SU-DHL-6 (cell line): ENCODE data around the gene KRTAP29-1.

ENCODE experiments used
- H2AFZ ChIP-seq: fragments of 200-600 bp; sonication (generic); 2 replicates; pipeline ENCODE4 v1.6.1; 2014; ENCODE audit warnings: low read depth, mild to moderate bottlenecking, moderate library complexity, mixed read lengths, antibody characterized with exemption, low read length; ENCODE audit not compliant: severe bottlenecking
- H3F3A ChIP-seq: fragments of 200-600 bp; shearing (Covaris generic); 2 replicates; pipeline ENCODE4 v1.6.0; 2016; ENCODE audit warnings: antibody characterized with exemption, mild to moderate bottlenecking; ENCODE audit not compliant: insufficient read depth
- H3K27ac ChIP-seq: fragments of 200-600 bp; sonication (generic); 2 replicates; pipeline ENCODE4 v1.5.1; 2016; ENCODE audit warnings: low read depth, mild to moderate bottlenecking, low read length, moderate library complexity, mixed read lengths
- H3K27me3 ChIP-seq: fragments of 200-600 bp; sonication (generic), shearing (Covaris generic); 2 replicates; pipeline ENCODE4 v1.6.0; 2014; ENCODE audit warnings: mild to moderate bottlenecking, low read length
- H3K36me3 ChIP-seq: fragments of 200-600 bp; sonication (generic); 2 replicates; pipeline ENCODE4 v1.6.1; 2014; ENCODE audit warnings: mild to moderate bottlenecking, low read length, mixed read lengths
- H3K4me2 ChIP-seq: fragments of 300-600, 200-600 bp; shearing (Covaris generic), sonication (generic); 2 replicates; pipeline ENCODE4 v1.6.0; 2014; ENCODE audit warnings: low read length, low read depth, mild to moderate bottlenecking; ENCODE audit not compliant: poor library complexity, severe bottlenecking
- H3K4me3 ChIP-seq: fragments of 200-600 bp; sonication (generic); 2 replicates; pipeline ENCODE4 v1.5.1; 2014; ENCODE audit warnings: antibody characterized with exemption, low read length, mild to moderate bottlenecking, mixed read lengths; ENCODE audit not compliant: insufficient read depth, poor library complexity, severe bottlenecking
- H3K79me2 ChIP-seq: fragments of 200-600 bp; sonication (generic); 2 replicates; pipeline ENCODE4 v1.6.1; 2014; ENCODE audit warnings: mild to moderate bottlenecking, low read length, moderate library complexity; ENCODE audit not compliant: insufficient read depth
- H3K9ac ChIP-seq: fragments of 200-600 bp; sonication (generic); 2 replicates; pipeline ENCODE4 v1.7.0; 2014; ENCODE audit warnings: mild to moderate bottlenecking, low read length
- H3K9me2 ChIP-seq: fragments of 200-600 bp; sonication (generic); replicated peaks from 2 replicates; pipeline ENCODE4 v1.6.1; 2014; ENCODE audit warnings: low read length; ENCODE audit not compliant: insufficient read depth
- H3K9me3 ChIP-seq: fragments of 200-600 bp; sonication (generic); 2 replicates; pipeline ENCODE4 v1.6.1; 2014; ENCODE audit warnings: low read length, mixed read lengths; ENCODE audit not compliant: insufficient read depth
- H4K20me1 ChIP-seq: fragments of 200-600 bp; sonication (generic); 2 replicates; pipeline ENCODE4 v1.6.1; 2014; ENCODE audit warnings: low read depth, mild to moderate bottlenecking, antibody characterized with exemption, low read length, moderate library complexity, mixed read lengths
- CTCF ChIP-seq: fragments of 200-600 bp; sonication (generic); IDR thresholded peaks from one replicate; pipeline ENCODE4 v1.5.1; 2017; ENCODE audit warnings: antibody characterized with exemption, mild to moderate bottlenecking, low read length, moderate library complexity; ENCODE audit not compliant: insufficient read depth, poor library complexity, severe bottlenecking
- EZH2phosphoT487 ChIP-seq: fragments of 200-600 bp; sonication (generic), shearing (Covaris generic); conservative IDR thresholded peaks from 2 replicates; pipeline ENCODE4 v1.6.1; 2018; ENCODE audit warnings: mild to moderate bottlenecking, antibody characterized with exemption, low read length, moderate library complexity, mixed read lengths

The KRTAP29-1 gene

GRCh38 chr17:41318231-41318630 lies 15.6 kb upstream of the KRTAP29-1 start:
- H3K4me3 ChIP-seq: no peak overlapping the region
- no peaks in the 10 kb centered on the region for H4K20me1 ChIP-seq
- H3K9me3 ChIP-seq: peaks cover 8% of the 10 kb centered on the region; the same call in 1 of the 2 replicates
- no peak overlapping the region for H3K4me2 ChIP-seq
- H3F3A ChIP-seq: no peaks in the 10 kb centered on the region
- no peaks in the 10 kb centered on the region for H3K79me2 ChIP-seq
- no peak overlapping the region for H2AFZ ChIP-seq
- H3K36me3 ChIP-seq: 0 out of 2 replicates have a peak, but pooled peaks cover 3% of the 10 kb centered on the region
- TF ChIP-seq EZH2phosphoT487: no peak
- H3K27me3 ChIP-seq: no peaks in the 10 kb centered on the region
- no peak overlapping the region for H3K27ac ChIP-seq
- no peak overlapping the region for H3K9ac ChIP-seq
- no peaks in the 10 kb centered on the region for H3K9me2 ChIP-seq

DNA sequence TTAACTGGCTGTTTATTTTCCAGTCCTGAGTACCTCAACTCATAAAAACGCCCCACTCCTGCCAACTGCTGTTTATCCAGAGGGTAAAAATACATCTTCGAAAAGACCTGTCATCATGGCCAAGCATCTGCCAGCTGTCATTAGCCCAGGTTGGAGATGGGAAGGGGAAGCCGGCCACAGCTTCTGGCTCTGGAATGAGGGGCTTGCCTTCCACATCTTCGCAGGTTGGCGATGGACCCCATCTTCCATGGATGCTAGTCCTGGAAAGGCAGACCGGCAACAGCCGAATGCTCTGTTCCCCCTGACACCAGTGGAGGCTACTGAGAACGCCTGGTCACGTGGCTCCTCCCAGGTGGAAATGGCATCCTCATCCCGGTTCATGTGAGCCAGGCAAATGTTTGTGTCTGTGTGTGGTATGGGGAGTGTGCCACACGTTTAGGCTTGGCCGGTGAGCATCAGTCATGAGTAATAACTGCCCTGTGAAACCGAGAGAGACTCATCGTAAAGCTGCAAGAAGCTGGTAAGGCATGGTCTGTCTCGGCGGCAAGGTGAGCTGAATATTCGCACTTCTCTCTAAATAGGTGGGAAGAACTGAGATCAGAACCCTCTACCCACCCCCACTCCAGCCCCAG lies 13.3 kb upstream of the KRTAP29-1 start:
- H3K36me3 ChIP-seq: 0 out of 2 replicates have a peak, but pooled peaks cover 3% of the 10 kb centered on the region
- H3K9me2 ChIP-seq: no peaks in the 10 kb centered on the region
- H3K27me3 ChIP-seq: no peaks in the 10 kb centered on the region

DNA sequence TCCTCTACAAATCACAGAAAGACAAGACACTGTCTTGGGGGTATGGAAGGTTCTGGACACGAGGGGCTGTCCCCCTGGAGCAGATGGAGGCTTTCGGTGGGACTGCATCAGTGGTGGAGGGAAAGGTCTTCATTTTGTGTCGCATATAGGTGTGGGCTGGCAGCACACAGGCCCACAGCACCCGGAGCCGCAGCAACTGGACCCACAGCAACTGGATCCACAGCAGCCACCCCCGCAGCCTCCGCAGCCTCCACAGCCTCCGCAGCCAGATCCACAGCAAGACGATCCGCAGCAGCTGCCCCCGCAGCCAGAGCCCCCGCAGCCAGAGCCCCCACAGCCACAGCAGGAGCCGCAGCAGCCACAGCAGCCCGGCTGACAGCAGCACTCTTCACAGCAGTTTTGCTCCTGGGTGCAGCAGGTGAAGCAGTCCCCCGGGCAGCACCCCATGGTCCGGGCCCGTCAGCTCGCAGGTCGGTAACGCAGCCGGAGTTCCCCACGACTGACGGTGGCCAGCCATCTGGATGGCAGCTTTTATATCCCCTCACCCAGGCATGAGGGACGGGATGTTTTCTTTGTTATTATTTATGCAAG lies 12.6 kb upstream of the KRTAP29-1 start, which contains the start of gene KRTAP17-1:
KRTAP17-1 (minus strand) TSS at position 507 of the 591 bp plus-strand sequence; CDS start at position 447, 60 bp downstream.
- Histone ChIP-seq H3K27me3 (no peaks in the 10 kb centered on the region), H3K9me3 (peaks cover 8% of the 10 kb centered on the region; the same call in 1 of the 2 replicates), H3K36me3 (0 out of 2 replicates have a peak, but pooled peaks cover 3% of the 10 kb centered on the region), H3F3A (no peaks in the 10 kb centered on the region), H2AFZ (no peak within 1 kb of the TSS), H3K9ac (no peak within 1 kb of the TSS), H3K27ac (no peak within 1 kb of the TSS), H3K79me2 (no peaks in the 10 kb centered on the region), H3K4me2 (no peak within 1 kb of the TSS), H3K9me2 (no peaks in the 10 kb centered on the region), H3K4me3 (no peak within 1 kb of the TSS), H4K20me1 (no peaks in the 10 kb centered on the region)
- no peak for TF ChIP-seq CTCF
- TF ChIP-seq EZH2phosphoT487: no peak

More for the DNA sequence above, 13.3 kb upstream of the KRTAP29-1 start:
- H3K9me3 ChIP-seq: peaks cover 8% of the 10 kb centered on the region; the same call in 1 of the 2 replicates
- no peak overlapping the region for H3K4me3 ChIP-seq
- no peak overlapping the region for H2AFZ ChIP-seq
- TF ChIP-seq CTCF (no peak), EZH2phosphoT487 (no peak)
- H3K79me2 ChIP-seq: no peaks in the 10 kb centered on the region
- no peak overlapping the region for H3K9ac ChIP-seq
- no peaks in the 10 kb centered on the region for H3F3A ChIP-seq
- H3K4me2 ChIP-seq: no peak overlapping the region
- H4K20me1 ChIP-seq: no peaks in the 10 kb centered on the region
- no peak overlapping the region for H3K27ac ChIP-seq

DNA sequence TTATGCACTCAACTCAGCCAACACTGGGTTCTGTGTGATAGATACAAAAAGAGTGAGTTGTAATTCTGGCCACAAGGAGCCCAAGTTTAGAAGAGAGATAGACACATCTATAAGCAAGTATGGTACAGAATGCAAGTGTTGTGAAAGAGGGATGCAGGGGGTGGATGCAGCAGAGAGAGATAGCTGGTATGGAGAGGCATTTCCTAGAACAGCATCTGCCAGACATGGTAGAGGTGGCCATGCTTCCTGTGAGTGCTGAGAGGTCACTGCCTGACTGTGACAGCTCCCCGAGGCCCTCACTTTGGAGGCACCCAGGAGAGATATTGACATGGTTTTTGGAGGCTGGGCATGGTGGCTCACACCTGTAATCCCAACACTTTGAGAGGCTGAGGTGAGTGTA lies 8.5 kb upstream of the KRTAP29-1 start:
- no peaks in the 10 kb centered on the region for H3K27me3 ChIP-seq
- no peak overlapping the region for H3K27ac ChIP-seq
- peaks cover 15% of the 10 kb centered on the region for H3F3A ChIP-seq
- H3K4me3 ChIP-seq: no peak overlapping the region
- no peaks in the 10 kb centered on the region for H3K79me2 ChIP-seq
- H3K9me3 ChIP-seq: no peaks in the 10 kb centered on the region
- no peaks in the 10 kb centered on the region for H3K36me3 ChIP-seq
- H2AFZ ChIP-seq: no peak overlapping the region
- TF ChIP-seq EZH2phosphoT487 (no peak), CTCF (no peak)
- no peak overlapping the region for H3K9ac ChIP-seq
- no peak overlapping the region for H3K4me2 ChIP-seq
- H4K20me1 ChIP-seq: no peaks in the 10 kb centered on the region
- H3K9me2 ChIP-seq: no peaks in the 10 kb centered on the region
